H1 (cell line): ENCODE measurements around the gene OSBPL2. TPM values are rescaled to one million over a fixed set of nuclear protein-coding genes. Genes with fewer than 3 reads are reported as not detected.

Source experiments
- CTCF ChIA-PET: fragments of 300-600 bp; sonication (Branson Sonifier 250); formaldehyde crosslinking; loops from one replicate; lab custom pipeline; 2021; ENCODE audit not compliant: partially characterized antibody; lab: Charles Lee
- POLR2A ChIA-PET: fragments of 300-600 bp; sonication (Branson Sonifier 250); formaldehyde crosslinking; loops from one replicate; lab custom pipeline; 2021; ENCODE audit warnings: inconsistent platforms; ENCODE audit not compliant: partially characterized antibody; lab: Charles Lee
- DNase-seq, 2 experiments: peaks; one replicate each; pipeline versions ENCODE4 v3.0.0 to v3.0.0-alpha.2; 2010 to 2022; ENCODE audit warnings: low spot score in 2 of 2, low read depth in 1 of 2, mixed read lengths in 1 of 2
- FAIRE-seq: peaks from 2 replicates; lab custom pipeline; 2011; peaks lifted over from hg19 to GRCh38; lab: Jason Lieb, UNC
- H2AFZ ChIP-seq: 2 replicates; pipeline ENCODE4 v1.8.1; 2012; ENCODE audit warnings: low read length, inconsistent platforms
- H2AK5ac ChIP-seq: 2 replicates; pipeline ENCODE4 v1.6.1; 2013; ENCODE audit warnings: low read depth, low read length
- H2BK120ac ChIP-seq: replicated peaks from 2 replicates; pipeline ENCODE3; 2013; ENCODE audit warnings: low read depth, low read length, inconsistent platforms
- H2BK12ac ChIP-seq: 2 replicates; pipeline ENCODE4 v1.6.1; 2013; ENCODE audit warnings: low read depth, low read length
- H2BK15ac ChIP-seq: 2 replicates; pipeline ENCODE4 v1.6.1; 2013; ENCODE audit warnings: low read length
- H2BK20ac ChIP-seq: 2 replicates; pipeline ENCODE4 v1.6.1; 2013; ENCODE audit warnings: low read length
- H2BK5ac ChIP-seq: 2 replicates; pipeline ENCODE4 v1.6.1; 2013; ENCODE audit warnings: low read depth, low read length
- H3K14ac ChIP-seq: 2 replicates; pipeline ENCODE4 v1.6.1; 2013; ENCODE audit warnings: inconsistent platforms; ENCODE audit not compliant: insufficient read length
- H3K18ac ChIP-seq: 2 replicates; pipeline ENCODE4 v1.6.1; 2013; ENCODE audit warnings: low read length; ENCODE audit errors: extremely low read depth
- H3K23ac ChIP-seq: 2 replicates; pipeline ENCODE4 v1.6.1; 2013; ENCODE audit warnings: inconsistent platforms; ENCODE audit not compliant: insufficient read length
- H3K23me2 ChIP-seq: 2 replicates; pipeline ENCODE4 v1.6.1; 2013; ENCODE audit warnings: low read depth, low read length
- H3K27ac ChIP-seq: 2 replicates; pipeline ENCODE4 v1.6.1; 2011; ENCODE audit warnings: low read depth, low read length, inconsistent platforms
- H3K27me3 ChIP-seq, 4 experiments: replicated peaks in 1 of 4; 1 replicate in 1 of 4; 2 replicates in 3 of 4; pipeline versions ENCODE4 v1.6.1 to v1.8.1; 2011 to 2013; ENCODE audit warnings: low read length in 3 of 4, mild to moderate bottlenecking in 3 of 4, inconsistent platforms in 2 of 4, mixed read lengths in 2 of 4, moderate library complexity in 1 of 4; ENCODE audit not compliant: control insufficient read depth in 3 of 4, insufficient read depth in 3 of 4; ENCODE audit errors: extremely low read depth in 1 of 4
- H3K36me3 ChIP-seq, 4 experiments: 2 replicates each; pipeline versions ENCODE4 v1.6.1 to v1.8.1; 2011 to 2013; ENCODE audit warnings: mild to moderate bottlenecking in 4 of 4, low read length in 3 of 4, moderate library complexity in 2 of 4, control low read depth in 1 of 4, inconsistent platforms in 1 of 4; ENCODE audit not compliant: insufficient read depth in 4 of 4, control insufficient read depth in 2 of 4
- H3K4ac ChIP-seq: replicated peaks from 2 replicates; pipeline ENCODE3; 2013; ENCODE audit warnings: low read length, low read depth, mixed read lengths, inconsistent platforms; ENCODE audit not compliant: insufficient read length
- H3K4me1 ChIP-seq, 4 experiments: replicated peaks in 1 of 4; 1 replicate in 1 of 4; 2 replicates in 3 of 4; pipeline versions ENCODE4 v1.6.1 to v1.8.1; 2011 to 2013; ENCODE audit warnings: low read length in 3 of 4, inconsistent platforms in 2 of 4, mixed read lengths in 1 of 4; ENCODE audit not compliant: insufficient read depth in 4 of 4, control insufficient read depth in 3 of 4
- H3K4me2 ChIP-seq, 2 experiments: 2 replicates each; pipeline versions ENCODE4 v1.6.1 to v1.8.1; 2011 to 2013; ENCODE audit warnings: low read depth in 2 of 2, low read length in 2 of 2, control low read depth in 1 of 2, inconsistent platforms in 1 of 2, mild to moderate bottlenecking in 1 of 2; ENCODE audit not compliant: insufficient read depth in 1 of 2
- H3K4me3 ChIP-seq, 4 experiments: fragments of 200-600, 300-600 bp in 1 of 4; sonication (generic), shearing (Covaris generic), sonication (Bioruptor Twin) in 1 of 4; 2 replicates each; pipeline versions ENCODE4 v1.5.1 to v1.8.1; 2011 to 2016; ENCODE audit warnings: low read length in 4 of 4, low read depth in 3 of 4, control low read depth in 2 of 4, inconsistent platforms in 2 of 4, mild to moderate bottlenecking in 2 of 4, mixed read lengths in 1 of 4, moderate library complexity in 1 of 4; ENCODE audit not compliant: insufficient read depth in 2 of 4; ENCODE audit errors: extremely low read depth in 1 of 4
- H3K56ac ChIP-seq: replicated peaks from 2 replicates; pipeline ENCODE3; 2013; ENCODE audit warnings: low read depth, mild to moderate bottlenecking, mixed read lengths, low read length, inconsistent platforms; ENCODE audit not compliant: insufficient read length
- H3K79me1 ChIP-seq: 2 replicates; pipeline ENCODE4 v1.6.1; 2013; ENCODE audit warnings: low read depth, low read length, control low read depth
- H3K79me2 ChIP-seq, 2 experiments: 2 replicates each; pipeline versions ENCODE4 v1.6.1 to v1.8.1; 2012 to 2013; ENCODE audit warnings: low read length in 2 of 2, mild to moderate bottlenecking in 2 of 2, inconsistent platforms in 1 of 2; ENCODE audit not compliant: insufficient read depth in 2 of 2, control insufficient read depth in 1 of 2
- H3K9ac ChIP-seq, 4 experiments: replicated peaks in 1 of 4; 1 replicate in 1 of 4; 2 replicates in 3 of 4; pipeline versions ENCODE4 v1.6.1 to v1.8.1; 2011 to 2013; ENCODE audit warnings: low read depth in 3 of 4, low read length in 3 of 4, control low read depth in 2 of 4, mild to moderate bottlenecking in 2 of 4, moderate library complexity in 2 of 4, inconsistent platforms in 1 of 4; ENCODE audit errors: extremely low read depth in 1 of 4
- H3K9me3 ChIP-seq, 2 experiments: 2 replicates each; pipeline versions ENCODE4 v1.6.1 to v1.8.1; 2012 to 2013; ENCODE audit warnings: mild to moderate bottlenecking in 2 of 2, moderate library complexity in 2 of 2, control low read depth in 1 of 2, inconsistent platforms in 1 of 2, low read depth in 1 of 2, low read length in 1 of 2, mixed read lengths in 1 of 2; ENCODE audit not compliant: insufficient read depth in 2 of 2
- H4K20me1 ChIP-seq, 2 experiments: replicated peaks in 1 of 2; 2 replicates each; pipeline versions ENCODE3 to v1.8.1; 2011 to 2013; ENCODE audit warnings: inconsistent platforms in 2 of 2, low read length in 2 of 2, mild to moderate bottlenecking in 1 of 2; ENCODE audit not compliant: insufficient read depth in 2 of 2, control insufficient read depth in 1 of 2
- H4K5ac ChIP-seq: 2 replicates; pipeline ENCODE4 v1.6.1; 2013; ENCODE audit warnings: low read length, low read depth, mixed read lengths, inconsistent platforms; ENCODE audit not compliant: insufficient read length
- H4K8ac ChIP-seq: 2 replicates; pipeline ENCODE4 v1.8.0; 2013; ENCODE audit warnings: mild to moderate bottlenecking, moderate library complexity, low read length, inconsistent platforms; ENCODE audit not compliant: insufficient read depth; ENCODE audit errors: extremely low read depth
- H4K91ac ChIP-seq: replicated peaks from 2 replicates; pipeline ENCODE3; 2013; ENCODE audit warnings: low read length, mixed read lengths, inconsistent platforms; ENCODE audit not compliant: insufficient read length
- ATF2 ChIP-seq: IDR thresholded peaks from 2 replicates; pipeline ENCODE4 v1.6.1; 2012; ENCODE audit warnings: low read length, inconsistent platforms
- CBX5 ChIP-seq: fragments of 300-800, 300-1000 bp; sonication (generic); IDR thresholded peaks from 2 replicates; pipeline ENCODE4 v1.7.1; 2016; ENCODE audit warnings: antibody characterized with exemption, low read length, low read depth
- SP4 ChIP-seq: IDR thresholded peaks from 2 replicates; pipeline ENCODE4 v1.6.1; 2012; ENCODE audit warnings: low read length, inconsistent platforms
- TBP ChIP-seq: IDR thresholded peaks from 2 replicates; pipeline ENCODE4 v1.6.1; 2011; ENCODE audit warnings: low read depth, low read length, improper control_type of control experiment
- WGBS, 2 experiments: shearing (Covaris generic) in 1 of 2; methylation state at CpG; one replicate each; pipeline versions ENCODE4 v1.1.6 to v1.1.7; 2013 to 2015; ENCODE audit warnings: low lambda C conversion rate in 2 of 2, mixed read lengths in 2 of 2, inconsistent platforms in 1 of 2, low coverage in 1 of 2, missing lambda C conversion rate in 1 of 2; ENCODE audit not compliant: insufficient replicate concordance in 2 of 2, insufficient coverage in 1 of 2, insufficient read length in 1 of 2; ENCODE audit errors: extremely low coverage in 1 of 2, missing lambda C conversion rate in 1 of 2; 5-methylcytosine and 5-hydroxymethylcytosine counted together
- polyA plus RNA-seq, 7 experiments: library from polyadenylated mRNA; depleted of rRNA in 3 of 7; stranded (reverse) in 5 of 7; unstranded in 2 of 7; fragments of >200 nt in 5 of 7; fragments of 200-250 nt in 2 of 7; gene quantifications; 1 replicate in 5 of 7; 2 replicates in 1 of 7; 4 replicates in 1 of 7; pipeline versions ENCODE4 v1.2.1 to v1.2.3, GENCODE V29; 2011 to 2013; ENCODE audit warnings: missing spikeins in 2 of 7, mixed read lengths in 2 of 7
- total RNA-seq: library from RNA; stranded (reverse); fragmentation: NEBNext Ultra II Directional; extraction: Animal tissue kit (Norgen Biotek cat#: 25700); gene quantifications from 2 replicates; pipeline ENCODE4 v1.2.1, GENCODE V29; 2021

The OSBPL2 gene
- total and polyA plus RNA-seq, 2 of the 8 experiments (the other 6 are each of a cell fraction or from before 2014, with no cell fraction given) = 11.7 to 42.4 TPM

- H3K18ac ChIP-seq = no peak overlapping the region
- no peak for DNase-seq
- peaks cover 0 to 20% (median 10%) of the 10 kb centered on the region in 4 experiments; a peak in 7 of 8 replicates for H3K36me3 ChIP-seq
- no peak overlapping the region for H2BK15ac ChIP-seq
- H3K27me3 ChIP-seq = no peaks in the 10 kb centered on the region
- no peak overlapping the region for H3K23ac ChIP-seq
- no peak overlapping the region for H2BK20ac ChIP-seq
- H3K56ac ChIP-seq = no peak overlapping the region
- no peaks in the 10 kb centered on the region for H4K20me1 ChIP-seq
- H2BK120ac ChIP-seq = no peak overlapping the region
- no peaks in the 10 kb centered on the region for H3K23me2 ChIP-seq
- H3K27ac ChIP-seq = no peak overlapping the region
- no peaks in the 10 kb centered on the region for H3K79me1 ChIP-seq
- H3K79me2 ChIP-seq = no peaks in the 10 kb centered on the region
- ChIA-PET POLR2A (no interaction called here), CTCF (interaction anchor here (0.6 to 1.5 kb wide), 2 partner anchors 60 to 65 kb away, joined by 3 to 5 read pairs; no protein-coding TSS in a partner anchor)
- no peak overlapping the region for H4K8ac ChIP-seq
- no peak overlapping the region for H3K4ac ChIP-seq
- no peak overlapping the region for H3K14ac ChIP-seq
- H2BK12ac ChIP-seq = no peak overlapping the region
- no peaks in the 10 kb centered on the region for H3K9me3 ChIP-seq
- H3K4me3 ChIP-seq = no peak overlapping the region
- H2BK5ac ChIP-seq = no peak overlapping the region
- no peak overlapping the region for H3K4me2 ChIP-seq
- H3K4me1 ChIP-seq = no peaks in the 10 kb centered on the region
- WGBS, 2 experiments = 92% methylated on average over 21 of the region's 23 CpGs; no CpG with 5 or more reads in 1 of the 2 experiments
- no peak overlapping the region for H4K5ac ChIP-seq
- no peak overlapping the region for H3K9ac ChIP-seq
- no peak for FAIRE-seq
- no peak overlapping the region for H2AK5ac ChIP-seq
- no peak overlapping the region for H2AFZ ChIP-seq
- H4K91ac ChIP-seq = no peak overlapping the region
- TF ChIP-seq SP4 (no peak), ATF2 (no peak), CBX5 (no peak), TBP (no peak)
Measured at GRCh38 chr20:62202676-62203377, 35.5 kb upstream of the OSBPL2 start.
